Measurements from ENCODE around the gene DNAI2.

- no peak for TF ChIP-seq CTCF (conservative IDR thresholded peaks at IDR 0.05)
- TF ChIP-seq ZFX (IDR thresholded peaks at IDR 0.05): no peak
Observed at GRCh38 chr17:74344658-74345057, 70.6 kb downstream of the DNAI2 start.

Measured in C4-2B (cell line).